Prostate gland (tissue), 2 donors: ENCODE results near the gene PDE7B. TPM values are rescaled to one million over a fixed set of nuclear protein-coding genes. Genes with fewer than 3 reads are reported as not detected.
"Not testable (repeated sequence)": the region's sequence is repeated elsewhere in the genome, so short reads cannot be mapped to it uniquely, and the experiment has no call there.

Experiments used
- DNase-seq: peaks from one replicate; pipeline ENCODE4 v3.0.0-alpha.2; 2019; ENCODE audit warnings: low spot score
- H3K27ac ChIP-seq, 2 donors: fragments of 200-600 bp; sonication (generic); 2 replicates each; pipeline ENCODE4 v1.5.1; 2017 to 2019
- H3K27me3 ChIP-seq: fragments of 200-600 bp; sonication (generic); replicated peaks from 2 replicates; pipeline ENCODE4 v1.5.1; 2019; ENCODE audit not compliant: insufficient read depth
- H3K36me3 ChIP-seq, 2 donors: fragments of 200-600 bp; sonication (generic); 1 replicate in 1 of 2; 2 replicates in 1 of 2; pipeline versions ENCODE4 v1.5.1 to v1.8.1; 2017 to 2019
- H3K4me1 ChIP-seq: fragments of 200-600 bp; sonication (generic); replicated peaks from 2 replicates; pipeline ENCODE4 v1.5.1; 2019
- H3K4me3 ChIP-seq, 2 donors: fragments of 200-600 bp; sonication (generic); 2 replicates each; pipeline ENCODE4 v1.5.1; 2017 to 2019
- H3K9me3 ChIP-seq: fragments of 200-600 bp; sonication (generic); 2 replicates; pipeline ENCODE4 v1.5.1; 2017
- POLR2A ChIP-seq: fragments of 450-650 bp; IDR thresholded peaks from one replicate; pipeline ENCODE4 v1.6.1; 2016; ENCODE audit warnings: antibody characterized with exemption, mild to moderate bottlenecking
- POLR2AphosphoS5 ChIP-seq: sonication (generic); formaldehyde crosslinking; IDR thresholded peaks from one replicate; pipeline ENCODE4 v1.6.1; 2017; ENCODE audit warnings: antibody characterized with exemption
- WGBS: methylation state at CpG from one replicate; pipeline ENCODE4 v1.1.5; 2018; 5-methylcytosine and 5-hydroxymethylcytosine counted together
- intact Hi-C: fragments of 100-400 bp; cut with DNase I; formaldehyde crosslinking; loops from one replicate; pipeline ENCODE4 v1.14.2; 2022
- total RNA-seq, 2 donors: library from RNA; depleted of rRNA; stranded (reverse); fragments of >200 nt; gene quantifications; one replicate each; pipeline ENCODE4 v1.1.0, GENCODE V29; 2016
- TF ChIP-seq, protein P1 (sequence below), 4 experiments: fragments of 200-600 bp in 2 of 4; fragments of 450-650 bp in 2 of 4; sonication (generic) in 2 of 4; IDR thresholded peaks; 1 replicate in 3 of 4; 2 replicates in 1 of 4; pipeline ENCODE4 v1.5.1; 2016 to 2019; ENCODE audit warnings: antibody characterized with exemption in 4 of 4, mild to moderate bottlenecking in 2 of 4, moderate library complexity in 2 of 4

The PDE7B gene
- total RNA-seq, 2 donors from 2014 or later, result 4.7 to 6.3 TPM

DNA sequence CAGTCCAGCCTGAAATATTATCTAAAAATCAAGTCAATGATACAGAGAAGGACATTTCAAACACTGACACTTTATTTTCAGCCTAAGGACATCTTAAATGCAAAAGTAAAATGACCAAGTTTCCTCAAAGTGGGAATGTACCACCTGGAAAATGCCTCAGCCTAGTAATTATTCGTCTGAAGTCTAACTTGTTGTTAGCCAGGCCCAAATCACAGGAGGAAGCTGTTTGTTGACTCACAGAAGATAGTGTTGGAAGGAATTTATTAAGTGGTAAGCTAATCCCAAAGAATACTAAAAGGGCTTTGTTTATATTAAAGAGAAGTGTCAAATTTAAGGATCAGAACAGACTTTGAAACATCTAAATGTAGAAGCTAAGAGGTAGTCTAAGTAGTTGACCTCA is 2.5 kb downstream of the PDE7B start:
- Histone ChIP-seq H3K9me3 (no peaks in the 10 kb centered on the region), H3K27me3 (no peaks in the 10 kb centered on the region), H3K36me3 (no peaks in the 10 kb centered on the region), H3K27ac (no peak overlapping the region), H3K4me1 (no peaks in the 10 kb centered on the region), H3K4me3 (no peak overlapping the region)
- intact Hi-C loops, result loop anchor here (5.0 kb wide), 1 partner anchor 83 kb away; no protein-coding TSS in a partner anchor
- TF ChIP-seq POLR2A (no peak), POLR2AphosphoS5 (no peak)
- TF ChIP-seq, protein P1, sequence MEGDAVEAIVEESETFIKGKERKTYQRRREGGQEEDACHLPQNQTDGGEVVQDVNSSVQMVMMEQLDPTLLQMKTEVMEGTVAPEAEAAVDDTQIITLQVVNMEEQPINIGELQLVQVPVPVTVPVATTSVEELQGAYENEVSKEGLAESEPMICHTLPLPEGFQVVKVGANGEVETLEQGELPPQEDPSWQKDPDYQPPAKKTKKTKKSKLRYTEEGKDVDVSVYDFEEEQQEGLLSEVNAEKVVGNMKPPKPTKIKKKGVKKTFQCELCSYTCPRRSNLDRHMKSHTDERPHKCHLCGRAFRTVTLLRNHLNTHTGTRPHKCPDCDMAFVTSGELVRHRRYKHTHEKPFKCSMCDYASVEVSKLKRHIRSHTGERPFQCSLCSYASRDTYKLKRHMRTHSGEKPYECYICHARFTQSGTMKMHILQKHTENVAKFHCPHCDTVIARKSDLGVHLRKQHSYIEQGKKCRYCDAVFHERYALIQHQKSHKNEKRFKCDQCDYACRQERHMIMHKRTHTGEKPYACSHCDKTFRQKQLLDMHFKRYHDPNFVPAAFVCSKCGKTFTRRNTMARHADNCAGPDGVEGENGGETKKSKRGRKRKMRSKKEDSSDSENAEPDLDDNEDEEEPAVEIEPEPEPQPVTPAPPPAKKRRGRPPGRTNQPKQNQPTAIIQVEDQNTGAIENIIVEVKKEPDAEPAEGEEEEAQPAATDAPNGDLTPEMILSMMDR (IDR thresholded peaks at IDR 0.05), result no peak
- DNase-seq, result no peak
- WGBS, result 37% methylated on average over 1 of the region's 1 CpG

DNA sequence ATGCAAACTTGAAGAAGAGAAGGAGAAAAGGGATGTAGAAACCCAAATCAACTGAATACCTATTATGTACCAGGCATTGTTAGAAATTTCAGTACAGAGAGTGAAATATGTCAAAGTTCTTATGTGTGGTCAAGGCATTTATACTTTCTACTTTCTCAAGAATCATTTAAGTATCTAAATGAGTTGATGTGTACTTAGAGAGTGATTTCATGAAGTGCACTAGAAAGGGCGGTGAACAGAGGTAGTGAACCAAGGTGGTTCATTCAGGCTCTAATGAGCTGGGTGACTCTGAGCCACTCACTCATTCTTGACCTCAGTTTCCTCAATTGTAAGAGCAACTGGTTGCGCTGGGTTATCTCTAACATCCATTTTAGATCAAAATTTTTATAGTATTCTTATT is 3.3 kb downstream of the PDE7B start:
- WGBS, result 96% methylated on average over 2 of the region's 2 CpGs
- TF ChIP-seq, protein P1 (IDR thresholded peaks at IDR 0.05), result no peak
- TF ChIP-seq POLR2AphosphoS5 (no peak), POLR2A (no peak)
- H3K9me3 ChIP-seq, result no peaks in the 10 kb centered on the region
- H3K27ac ChIP-seq, result no peak overlapping the region
- no peaks in the 10 kb centered on the region for H3K36me3 ChIP-seq
- H3K4me3 ChIP-seq, result no peak overlapping the region
- no peaks in the 10 kb centered on the region for H3K27me3 ChIP-seq
- intact Hi-C loops, result loop anchor here (5.0 kb wide), 1 partner anchor 83 kb away; no protein-coding TSS in a partner anchor
- no peaks in the 10 kb centered on the region for H3K4me1 ChIP-seq
- no peak for DNase-seq

DNA sequence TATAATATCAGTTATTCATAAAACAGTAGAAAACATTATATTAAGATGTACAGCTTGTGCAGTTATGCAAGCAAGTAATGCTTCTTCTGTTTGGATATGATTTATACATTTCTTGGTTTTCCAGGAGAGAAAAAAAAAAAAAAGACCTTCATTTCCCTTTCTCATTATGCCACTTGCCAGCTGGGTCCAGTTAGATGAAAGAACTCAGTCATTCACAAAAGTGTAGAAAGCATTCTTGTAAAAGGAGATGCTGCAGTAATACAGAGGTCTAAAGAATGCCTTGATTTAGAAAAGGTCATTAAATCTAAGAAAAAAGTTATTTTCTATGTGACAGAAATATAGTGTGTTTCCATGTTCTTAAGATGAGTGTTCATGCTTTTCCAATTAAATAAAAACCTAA is 7.4 kb downstream of the PDE7B start:
- no peak for DNase-seq
- no peak overlapping the region for H3K4me3 ChIP-seq
- no peak overlapping the region for H3K27ac ChIP-seq
- intact Hi-C loops, result no loop called here
- no peaks in the 10 kb centered on the region for H3K27me3 ChIP-seq
- TF ChIP-seq POLR2A (no peak), POLR2AphosphoS5 (no peak)
- H3K4me1 ChIP-seq, result no peaks in the 10 kb centered on the region
- no peaks in the 10 kb centered on the region for H3K9me3 ChIP-seq
- no peaks in the 10 kb centered on the region for H3K36me3 ChIP-seq

DNA sequence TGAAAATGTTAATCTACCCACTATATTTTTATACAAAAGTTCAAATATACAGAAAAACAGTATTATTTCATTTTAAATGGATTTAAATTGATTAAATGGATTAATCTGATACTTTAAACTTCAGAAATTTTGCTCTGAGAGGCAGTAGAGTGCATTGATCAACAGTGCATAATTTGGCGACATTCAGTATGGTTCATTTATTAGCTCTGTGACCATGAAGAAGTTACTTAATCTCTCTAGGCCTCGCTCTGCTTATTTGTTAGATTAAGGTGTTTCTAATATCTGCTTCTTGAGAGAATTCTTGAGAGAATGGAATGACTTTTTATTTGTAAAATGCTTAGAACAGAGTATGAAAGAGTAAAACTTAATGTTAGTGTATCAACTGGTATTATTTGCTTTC is 8.9 kb downstream of the PDE7B start:
- Histone ChIP-seq H3K36me3 (no peaks in the 10 kb centered on the region), H3K9me3 (no peaks in the 10 kb centered on the region), H3K27me3 (no peaks in the 10 kb centered on the region), H3K27ac (no peak overlapping the region), H3K4me1 (no peaks in the 10 kb centered on the region), H3K4me3 (no peak overlapping the region)
- no peak for DNase-seq
- intact Hi-C loops, result no loop called here
- WGBS, result 92% methylated on average over 2 of the region's 2 CpGs
- TF ChIP-seq, protein P1 (IDR thresholded peaks at IDR 0.05), result no peak
- TF ChIP-seq POLR2AphosphoS5 (no peak), POLR2A (no peak)

DNA sequence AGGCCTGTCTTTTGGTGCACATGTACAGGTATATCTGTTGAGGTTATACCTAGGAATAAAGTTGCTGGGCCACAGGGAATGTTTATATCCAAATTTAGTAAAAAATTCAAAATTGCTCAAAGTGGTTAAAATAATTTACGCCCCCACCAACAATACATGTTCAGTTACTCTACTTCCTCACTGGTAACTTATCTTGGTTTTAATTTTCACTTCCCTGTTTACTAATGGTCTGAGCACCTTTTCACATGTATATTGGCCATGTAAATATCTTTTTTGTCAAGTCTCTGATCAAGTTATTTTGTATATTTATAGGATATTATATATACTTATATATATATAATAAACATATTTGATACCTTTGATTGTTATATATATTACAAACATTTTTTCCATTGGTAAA is 9.7 kb downstream of the PDE7B start:
- H3K27me3 ChIP-seq, result no peaks in the 10 kb centered on the region
- H3K27ac ChIP-seq, result no peak overlapping the region
- no peaks in the 10 kb centered on the region for H3K4me1 ChIP-seq
- no peak for DNase-seq
- H3K4me3 ChIP-seq, result no peak overlapping the region
- intact Hi-C loops, result no loop called here
- no peaks in the 10 kb centered on the region for H3K36me3 ChIP-seq
- 86% methylated on average over 1 of the region's 1 CpG for WGBS
- no peaks in the 10 kb centered on the region for H3K9me3 ChIP-seq
- TF ChIP-seq POLR2A (no peak), POLR2AphosphoS5 (no peak)
- TF ChIP-seq, protein P1 (IDR thresholded peaks at IDR 0.05), result no peak

DNA sequence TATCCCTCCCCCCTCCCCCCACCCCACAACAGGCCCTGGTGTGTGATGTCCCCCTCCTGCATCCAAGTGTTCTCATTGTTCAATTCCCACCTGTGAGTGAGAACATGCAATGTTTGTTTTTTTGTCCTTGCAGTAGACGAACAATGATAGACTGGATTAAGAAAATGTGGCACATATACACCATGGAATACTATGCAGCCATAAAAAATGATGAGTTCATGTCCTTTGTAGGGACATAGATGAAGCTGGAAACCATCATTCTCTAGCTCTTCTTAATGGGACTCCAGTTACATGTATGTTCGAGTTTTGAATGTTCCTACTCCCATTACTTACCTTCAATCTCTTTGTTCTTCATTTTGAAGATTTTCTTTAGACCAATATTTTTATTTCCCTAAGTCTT is 13.4 kb downstream of the PDE7B start:
- H3K36me3 ChIP-seq, H3K27ac ChIP-seq, intact Hi-C loops, DNase-seq, H3K4me3 ChIP-seq, H3K4me1 ChIP-seq, H3K27me3 ChIP-seq, H3K9me3 ChIP-seq: not testable (repeated sequence)
- 78% methylated on average over 2 of the region's 2 CpGs for WGBS
